PFSK-1 (cell line): Measurements from ENCODE around the gene IL4.

Experiments used
- REST ChIP-seq, 2 experiments: IDR thresholded peaks; 2 replicates each; pipeline versions ENCODE4 v1.6.1 to v1.8.0; 2011 to 2012; ENCODE audit warnings: low read depth in 2 of 2, low read length in 2 of 2, control low read depth in 1 of 2, inconsistent platforms in 1 of 2, mild to moderate bottlenecking in 1 of 2, moderate library complexity in 1 of 2; ENCODE audit not compliant: insufficient read depth in 1 of 2
- TAF1 ChIP-seq: IDR thresholded peaks from 2 replicates; pipeline ENCODE4 v1.6.1; 2012; ENCODE audit warnings: low read length, control low read depth, borderline replicate concordance; ENCODE audit not compliant: insufficient read depth

DNA sequence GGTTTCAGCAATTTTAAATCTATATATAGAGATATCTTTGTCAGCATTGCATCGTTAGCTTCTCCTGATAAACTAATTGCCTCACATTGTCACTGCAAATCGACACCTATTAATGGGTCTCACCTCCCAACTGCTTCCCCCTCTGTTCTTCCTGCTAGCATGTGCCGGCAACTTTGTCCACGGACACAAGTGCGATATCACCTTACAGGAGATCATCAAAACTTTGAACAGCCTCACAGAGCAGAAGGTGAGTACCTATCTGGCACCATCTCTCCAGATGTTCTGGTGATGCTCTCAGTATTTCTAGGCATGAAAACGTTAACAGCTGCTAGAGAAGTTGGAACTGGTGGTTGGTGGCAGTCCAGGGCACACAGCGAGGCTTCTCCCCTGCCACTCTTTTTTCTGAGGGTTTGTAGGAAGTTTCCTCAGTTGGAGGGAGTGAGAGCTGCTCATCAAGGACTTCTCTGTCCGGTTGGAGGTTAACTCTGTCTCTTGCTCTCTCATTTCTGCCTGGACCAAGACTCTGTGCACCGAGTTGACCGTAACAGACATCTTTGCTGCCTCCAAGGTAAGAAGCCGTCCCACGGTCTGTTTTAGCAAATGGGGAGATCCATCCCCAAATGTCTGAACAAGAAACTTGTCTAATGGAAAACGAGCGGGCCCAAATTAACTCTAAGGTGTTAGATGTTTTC, at the start of gene IL4:
- no peak for TF ChIP-seq TAF1
- TF ChIP-seq REST (IDR thresholded peaks at IDR 0.05; ENCODE audit: insufficient read depth in 1 of 2, low read depth in 2 of 2, low read length in 2 of 2), result no peak
